Caco-2 (cell line): Measurements from ENCODE around the gene PPP6R2. TPM values are rescaled to one million over a fixed set of nuclear protein-coding genes. Genes with fewer than 3 reads are reported as not detected.

Experiments
- BruUV-seq: library from RNA; stranded (reverse); fragments of 400-500 nt; replicated peaks from 2 replicates; lab custom pipeline; 2021; lab: Mats Ljungman, UMichigan
- CTCF ChIA-PET: fragments of 300-600 bp; sonication (Branson Sonifier 250); formaldehyde crosslinking; loops from one replicate; lab custom pipeline; 2022; ENCODE audit warnings: antibody characterized with exemption; lab: Charles Lee
- POLR2A ChIA-PET: fragments of 300-600 bp; sonication (Branson Sonifier 250); formaldehyde crosslinking; loops from one replicate; lab custom pipeline; 2022; ENCODE audit warnings: antibody characterized with exemption; lab: Charles Lee
- DNase-seq, 2 experiments: peaks; one replicate each; pipeline versions ENCODE4 v3.0.0 to v3.0.0-alpha.2; 2020 to 2022
- H3K27me3 ChIP-seq: replicated peaks from 2 replicates; pipeline ENCODE4 v1.6.0; 2011; ENCODE audit warnings: low read length; ENCODE audit not compliant: control insufficient read depth, insufficient read depth
- H3K36me3 ChIP-seq: 2 replicates; pipeline ENCODE4 v1.5.1; 2011; ENCODE audit warnings: low read length; ENCODE audit not compliant: control insufficient read depth, insufficient read depth
- H3K4me1 ChIP-seq: fragments of 250-450 bp; sonication (Bioruptor Pico); 2 replicates; pipeline ENCODE4 v1.5.1; 2020; ENCODE audit warnings: mild to moderate bottlenecking
- H3K4me3 ChIP-seq: 2 replicates; pipeline ENCODE4 v1.5.1; 2011; ENCODE audit warnings: low read depth, mild to moderate bottlenecking, control low read depth, low read length
- H3K9me3 ChIP-seq: fragments of 250-450 bp; sonication (Bioruptor Pico); 2 replicates; pipeline ENCODE4 v1.5.1; 2020; ENCODE audit warnings: mild to moderate bottlenecking, moderate library complexity
- H3K27ac Mint-ChIP-seq: one replicate; pipeline ENCODE4 v1.8.0; 2022; ENCODE audit warnings: mixed read lengths; ENCODE audit not compliant: unreplicated experiment
- H3K27me3 Mint-ChIP-seq: one replicate; pipeline ENCODE4 v1.8.0; 2022; ENCODE audit warnings: mixed read lengths; ENCODE audit not compliant: insufficient read depth, unreplicated experiment
- H3K36me3 Mint-ChIP-seq: one replicate; pipeline ENCODE4 v1.8.0; 2022; ENCODE audit warnings: mild to moderate bottlenecking, mixed read lengths; ENCODE audit not compliant: insufficient read depth, unreplicated experiment
- H3K4me1 Mint-ChIP-seq: one replicate; pipeline ENCODE4 v1.8.0; 2022; ENCODE audit warnings: low read depth, mixed read lengths; ENCODE audit not compliant: unreplicated experiment
- H3K4me3 Mint-ChIP-seq: one replicate; pipeline ENCODE4 v1.8.0; 2022; ENCODE audit warnings: mild to moderate bottlenecking, moderate library complexity, mixed read lengths; ENCODE audit not compliant: unreplicated experiment
- H3K9me3 Mint-ChIP-seq: one replicate; pipeline ENCODE4 v1.8.0; 2022; ENCODE audit warnings: mixed read lengths; ENCODE audit not compliant: unreplicated experiment
- intact Hi-C: fragments of 100-400 bp; cut with micrococcal nuclease; formaldehyde crosslinking; loops from one replicate; pipeline ENCODE4 v1.10.0; 2022; ENCODE audit not compliant: unreplicated experiment
- total RNA-seq: library from RNA; stranded (reverse); gene quantifications from 2 replicates; pipeline ENCODE4 v1.2.3, GENCODE V29; 2022
- TF ChIP-seq, protein P1 (sequence below), 2 experiments: fragments of 200-600 bp in 1 of 2; IDR thresholded peaks; 1 replicate in 1 of 2; 2 replicates in 1 of 2; pipeline versions ENCODE4 v1.5.1 to v1.8.0; 2011 to 2022; ENCODE audit warnings: antibody characterized with exemption in 1 of 2, control low read depth in 1 of 2, inconsistent platforms in 1 of 2, low read depth in 1 of 2, low read length in 1 of 2, mild to moderate bottlenecking in 1 of 2, moderate library complexity in 1 of 2; ENCODE audit not compliant: insufficient read depth in 1 of 2, severe bottlenecking in 1 of 2, unreplicated experiment in 1 of 2

Gene PPP6R2
- total RNA-seq, 1 experiment from 2014 or later, result 60.7 TPM

GRCh38 chr22:50439314-50439870, 96.3 kb downstream of the PPP6R2 start:
- Mint-ChIP-seq H3K36me3 (peaks cover 53% of the 10 kb centered on the region), H3K27ac (no peak overlapping the region), H3K4me1 (no peaks in the 10 kb centered on the region), H3K4me3 (no peak overlapping the region), H3K27me3 (no peaks in the 10 kb centered on the region), H3K9me3 (no peaks in the 10 kb centered on the region)
- BruUV-seq, result no TSS peak
- no peak for DNase-seq
- ChIA-PET POLR2A (interaction anchor here (0.6 kb wide), 1 partner anchor 168 kb away, joined by 5 read pairs; no protein-coding TSS in a partner anchor), CTCF (no interaction called here)
- TF ChIP-seq, protein P1, sequence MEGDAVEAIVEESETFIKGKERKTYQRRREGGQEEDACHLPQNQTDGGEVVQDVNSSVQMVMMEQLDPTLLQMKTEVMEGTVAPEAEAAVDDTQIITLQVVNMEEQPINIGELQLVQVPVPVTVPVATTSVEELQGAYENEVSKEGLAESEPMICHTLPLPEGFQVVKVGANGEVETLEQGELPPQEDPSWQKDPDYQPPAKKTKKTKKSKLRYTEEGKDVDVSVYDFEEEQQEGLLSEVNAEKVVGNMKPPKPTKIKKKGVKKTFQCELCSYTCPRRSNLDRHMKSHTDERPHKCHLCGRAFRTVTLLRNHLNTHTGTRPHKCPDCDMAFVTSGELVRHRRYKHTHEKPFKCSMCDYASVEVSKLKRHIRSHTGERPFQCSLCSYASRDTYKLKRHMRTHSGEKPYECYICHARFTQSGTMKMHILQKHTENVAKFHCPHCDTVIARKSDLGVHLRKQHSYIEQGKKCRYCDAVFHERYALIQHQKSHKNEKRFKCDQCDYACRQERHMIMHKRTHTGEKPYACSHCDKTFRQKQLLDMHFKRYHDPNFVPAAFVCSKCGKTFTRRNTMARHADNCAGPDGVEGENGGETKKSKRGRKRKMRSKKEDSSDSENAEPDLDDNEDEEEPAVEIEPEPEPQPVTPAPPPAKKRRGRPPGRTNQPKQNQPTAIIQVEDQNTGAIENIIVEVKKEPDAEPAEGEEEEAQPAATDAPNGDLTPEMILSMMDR (IDR thresholded peaks at IDR 0.05; ENCODE audit: insufficient read depth in 1 of 2, low read depth in 1 of 2, low read length in 1 of 2, severe bottlenecking in 1 of 2, unreplicated experiment in 1 of 2), result no peak
- Histone ChIP-seq H3K9me3 (no peaks in the 10 kb centered on the region), H3K27me3 (no peaks in the 10 kb centered on the region), H3K36me3 (no peaks in the 10 kb centered on the region), H3K4me3 (no peak overlapping the region), H3K4me1 (no peaks in the 10 kb centered on the region)
- intact Hi-C loops, result no loop called here

DNA sequence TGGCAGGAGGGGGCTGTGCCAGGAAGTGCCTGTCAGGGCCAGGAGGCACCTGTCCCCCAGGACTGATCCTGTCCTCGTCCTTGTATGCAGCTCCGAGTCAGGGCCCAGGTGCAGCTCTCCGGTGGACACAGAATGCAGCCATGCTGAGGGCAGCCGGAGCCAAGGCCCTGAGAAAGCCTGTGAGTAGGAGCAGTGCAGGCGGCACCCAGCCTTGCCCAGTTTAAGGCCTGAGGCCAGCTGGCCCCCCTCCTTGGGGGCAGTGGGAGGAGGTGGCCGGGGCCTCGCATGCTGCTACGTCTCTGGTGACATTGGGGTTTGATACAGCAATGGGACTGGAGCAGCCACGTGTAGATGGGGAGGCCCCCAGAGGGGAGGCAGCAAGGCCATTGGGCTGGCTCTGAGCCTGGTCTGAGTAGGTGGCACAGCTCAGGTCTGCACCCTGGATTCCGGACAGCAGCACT, 96.8 kb downstream of the PPP6R2 start:
- TF ChIP-seq, protein P1 (IDR thresholded peaks at IDR 0.05; ENCODE audit: insufficient read depth in 1 of 2, low read depth in 1 of 2, low read length in 1 of 2, severe bottlenecking in 1 of 2, unreplicated experiment in 1 of 2), result no peak
- intact Hi-C loops, result no loop called here
- Mint-ChIP-seq H3K9me3 (no peaks in the 10 kb centered on the region), H3K4me1 (no peaks in the 10 kb centered on the region), H3K27ac (no peak overlapping the region), H3K36me3 (peaks cover 55% of the 10 kb centered on the region), H3K27me3 (no peaks in the 10 kb centered on the region), H3K4me3 (no peak overlapping the region)
- no peak for DNase-seq
- ChIA-PET POLR2A (interaction anchor here (0.6 kb wide), 1 partner anchor 168 kb away, joined by 5 read pairs; no protein-coding TSS in a partner anchor), CTCF (no interaction called here)
- H3K4me1 ChIP-seq, result no peaks in the 10 kb centered on the region
- H3K4me3 ChIP-seq, result no peak overlapping the region
- H3K36me3 ChIP-seq, result no peaks in the 10 kb centered on the region
- H3K9me3 ChIP-seq, result no peaks in the 10 kb centered on the region
- H3K27me3 ChIP-seq, result no peaks in the 10 kb centered on the region
- BruUV-seq, result no TSS peak

DNA sequence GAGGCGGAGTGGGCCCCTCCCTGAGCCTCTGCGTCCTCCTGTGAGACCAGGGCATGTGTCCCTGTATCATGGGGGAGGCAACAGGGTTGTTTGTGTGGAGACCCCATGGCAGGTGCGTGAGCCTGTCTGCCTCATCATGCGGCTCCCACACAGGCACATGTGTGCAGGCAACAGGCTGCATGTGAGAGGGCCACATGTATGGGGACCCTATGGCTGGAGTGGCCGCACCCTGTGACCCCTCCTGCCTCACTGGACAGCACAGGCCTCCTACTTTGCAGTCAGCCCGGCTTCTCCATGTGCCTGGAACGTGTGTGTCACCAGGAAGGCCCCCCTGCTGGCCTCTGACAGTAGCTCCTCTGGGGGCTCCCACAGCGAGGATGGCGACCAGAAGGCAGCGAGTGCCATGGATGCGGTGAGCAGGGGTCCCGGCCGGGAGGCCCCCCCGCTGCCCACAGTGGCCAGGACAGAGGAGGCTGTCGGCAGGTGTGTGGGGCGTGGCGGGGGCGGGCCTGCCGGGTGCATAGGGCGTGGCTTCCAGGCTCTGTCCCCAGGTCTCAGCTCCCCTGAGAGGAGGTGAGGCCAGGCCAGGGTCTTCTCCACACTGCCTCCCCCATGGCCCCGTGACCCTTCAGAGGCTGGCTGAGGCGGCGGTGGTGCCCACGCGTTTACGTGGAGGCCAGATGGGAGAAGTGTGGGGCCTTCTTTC, 97.6 kb downstream of the PPP6R2 start:
- no peaks in the 10 kb centered on the region for H3K36me3 ChIP-seq
- H3K4me3 ChIP-seq, result no peak overlapping the region
- no peaks in the 10 kb centered on the region for H3K27me3 ChIP-seq
- intact Hi-C loops, result no loop called here
- TF ChIP-seq, protein P1 (IDR thresholded peaks at IDR 0.05; ENCODE audit: insufficient read depth in 1 of 2, low read depth in 1 of 2, low read length in 1 of 2, severe bottlenecking in 1 of 2, unreplicated experiment in 1 of 2), result no peak
- no peaks in the 10 kb centered on the region for H3K9me3 ChIP-seq
- H3K9me3 Mint-ChIP-seq, result no peaks in the 10 kb centered on the region
- H3K27ac Mint-ChIP-seq, result no peak overlapping the region
- ChIA-PET POLR2A (no interaction called here), CTCF (no interaction called here)
- H3K27me3 Mint-ChIP-seq, result no peaks in the 10 kb centered on the region
- no peak for DNase-seq
- H3K36me3 Mint-ChIP-seq, result peaks cover 56% of the 10 kb centered on the region
- H3K4me1 ChIP-seq, result no peaks in the 10 kb centered on the region
- no TSS peak for BruUV-seq
- no peaks in the 10 kb centered on the region for H3K4me1 Mint-ChIP-seq
- H3K4me3 Mint-ChIP-seq, result no peak overlapping the region
